Sigmoid colon (tissue), 4 donors: Measurements from ENCODE around the gene IRX3.

Experiments used
- CTCF ChIP-seq, 4 experiments: fragments of 450-650 bp in 3 of 4; fragments of 200-600 bp in 1 of 4; IDR thresholded peaks; one replicate each; pipeline ENCODE4 v1.5.1; 2016 to 2019; ENCODE audit warnings: antibody characterized with exemption in 4 of 4, mild to moderate bottlenecking in 3 of 4, moderate library complexity in 2 of 4
- POLR2AphosphoS5 ChIP-seq, 4 donors: sonication (generic); formaldehyde crosslinking; IDR thresholded peaks; one replicate each; pipeline ENCODE4 v1.6.1; 2017; ENCODE audit warnings: antibody characterized with exemption in 4 of 4

GRCh38 chr16:54320697-54321340 lies 34.2 kb upstream of the IRX3 start:
- TF ChIP-seq CTCF (IDR thresholded peaks at IDR 0.05), result no peak
- no peak for TF ChIP-seq POLR2AphosphoS5 (IDR thresholded peaks at IDR 0.05)
